Activated T-helper 2 cell treated with anti-CD3 and anti-CD28 coated beads, Interferon-gamma antibody, Interleukin-2, Interleukin-4, amounts not matched to agents 10 μg/mL and 5 μg/mL and 100 μg/mL, durations not matched to agents 14 hours and 24 hours and 36 hours (primary cell): ENCODE results near the gene TCAF2. TPM values are rescaled to one million over a fixed set of nuclear protein-coding genes. Genes with fewer than 3 reads are reported as not detected.
"Not testable (repeated sequence)": the region's sequence is repeated elsewhere in the genome, so short reads cannot be mapped to it uniquely, and the experiment has no call there.

Experiments used
- DNase-seq: peaks from one replicate; pipeline ENCODE4 v3.0.0; 2021; ENCODE audit warnings: low spot score
- H3K27ac Mint-ChIP-seq: one replicate; pipeline ENCODE4 v1.8.0; 2021; ENCODE audit warnings: mixed read lengths
- H3K27me3 Mint-ChIP-seq: one replicate; pipeline ENCODE4 v1.8.0; 2021; ENCODE audit warnings: low read depth, mixed read lengths
- H3K36me3 Mint-ChIP-seq: one replicate; pipeline ENCODE4 v1.8.0; 2021; ENCODE audit warnings: low read depth, mixed read lengths
- H3K4me1 Mint-ChIP-seq: one replicate; pipeline ENCODE4 v1.8.0; 2021; ENCODE audit warnings: low read depth, mixed read lengths
- H3K4me3 Mint-ChIP-seq: one replicate; pipeline ENCODE4 v1.8.0; 2021; ENCODE audit warnings: low read depth, mild to moderate bottlenecking, moderate library complexity, mixed read lengths
- H3K9me3 Mint-ChIP-seq: one replicate; pipeline ENCODE4 v1.8.0; 2021; ENCODE audit warnings: mixed read lengths
- intact Hi-C: fragments of 100-400 bp; cut with micrococcal nuclease; formaldehyde crosslinking; loops from one replicate; pipeline ENCODE4 v1.15.1; 2023
- total RNA-seq: library from RNA; stranded (reverse); gene quantifications from 2 replicates; pipeline ENCODE4 v1.2.3, GENCODE V29; 2022

TCAF2 gene
- total RNA-seq, 1 donor from 2014 or later = 37.0 TPM

GRCh38 chr7:143633013-143633618 is 12.3 kb downstream of the TCAF2 start:
- H3K4me1 Mint-ChIP-seq, intact Hi-C loops: not testable (repeated sequence)

GRCh38 chr7:143635364-143636240 is 14.8 kb downstream of the TCAF2 start:
- H3K27me3 Mint-ChIP-seq, H3K4me1 Mint-ChIP-seq, DNase-seq, intact Hi-C loops, H3K27ac Mint-ChIP-seq, H3K9me3 Mint-ChIP-seq, H3K4me3 Mint-ChIP-seq, H3K36me3 Mint-ChIP-seq: not testable (repeated sequence)

More at GRCh38 chr7:143633013-143633618, 12.3 kb downstream of the TCAF2 start:
- H3K27ac Mint-ChIP-seq, DNase-seq, H3K4me3 Mint-ChIP-seq, H3K36me3 Mint-ChIP-seq, H3K27me3 Mint-ChIP-seq, H3K9me3 Mint-ChIP-seq: not testable (repeated sequence)

GRCh38 chr7:143639372-143639771 is 18.6 kb downstream of the TCAF2 start:
- intact Hi-C loops, H3K9me3 Mint-ChIP-seq, H3K4me3 Mint-ChIP-seq, H3K4me1 Mint-ChIP-seq, H3K36me3 Mint-ChIP-seq, DNase-seq, H3K27me3 Mint-ChIP-seq, H3K27ac Mint-ChIP-seq: not testable (repeated sequence)

GRCh38 chr7:143640528-143641189 is 19.9 kb downstream of the TCAF2 start:
- H3K4me1 Mint-ChIP-seq, H3K27ac Mint-ChIP-seq, H3K4me3 Mint-ChIP-seq, H3K27me3 Mint-ChIP-seq, DNase-seq, intact Hi-C loops, H3K9me3 Mint-ChIP-seq, H3K36me3 Mint-ChIP-seq: not testable (repeated sequence)

- H3K4me3 Mint-ChIP-seq, H3K27me3 Mint-ChIP-seq, H3K27ac Mint-ChIP-seq, DNase-seq, H3K9me3 Mint-ChIP-seq, H3K36me3 Mint-ChIP-seq, H3K4me1 Mint-ChIP-seq, intact Hi-C loops: not testable (repeated sequence)
Observed at GRCh38 chr7:143646598-143646997, 25.8 kb downstream of the TCAF2 start.

GRCh38 chr7:143649902-143650301 is 29.1 kb downstream of the TCAF2 start:
- DNase-seq, H3K36me3 Mint-ChIP-seq, H3K4me3 Mint-ChIP-seq, H3K9me3 Mint-ChIP-seq, H3K27ac Mint-ChIP-seq, H3K4me1 Mint-ChIP-seq, H3K27me3 Mint-ChIP-seq, intact Hi-C loops: not testable (repeated sequence)

- H3K27ac Mint-ChIP-seq, H3K4me1 Mint-ChIP-seq, intact Hi-C loops, H3K4me3 Mint-ChIP-seq, H3K27me3 Mint-ChIP-seq, H3K9me3 Mint-ChIP-seq, DNase-seq, H3K36me3 Mint-ChIP-seq: not testable (repeated sequence)
Observed at GRCh38 chr7:143650447-143650846, 29.7 kb downstream of the TCAF2 start.

Other genes starting within 250 kb of the TCAF2 start
- 114 and 115 TPM in 2 replicates for gene ZYX, start 239.6 kb upstream of the TCAF2 start, total RNA-seq
- 0.07 and 0.34 TPM in 2 replicates for gene EPHA1, start 212.1 kb upstream of the TCAF2 start, total RNA-seq
- not detected in 2 replicates for gene TAS2R60, start 177.5 kb upstream of the TCAF2 start, total RNA-seq
- not detected in 2 replicates for gene TAS2R41, start 143.1 kb upstream of the TCAF2 start, total RNA-seq
- gene CTAGE15, start 49.2 kb upstream of the TCAF2 start, total RNA-seq = 1.5 and 2.4 TPM in 2 replicates
- gene CTAGE6, start 136.7 kb downstream of the TCAF2 start, total RNA-seq = 0.78 and 1.4 TPM in 2 replicates